Loucy (cell line): ENCODE data around the gene SEMA5A.

ENCODE experiments used
- EZH2phosphoT487 ChIP-seq: fragments of 200-600 bp; IDR thresholded peaks from 2 replicates; pipeline ENCODE4 v1.6.1; 2018; ENCODE audit warnings: antibody characterized with exemption, mild to moderate bottlenecking, moderate library complexity, borderline replicate concordance
- TF ChIP-seq, protein P1 (sequence below): fragments of 200-600 bp; sonication (generic); conservative IDR thresholded peaks from 2 replicates; pipeline ENCODE4 v1.5.1; 2014; ENCODE audit warnings: mild to moderate bottlenecking, antibody characterized with exemption, low read length

DNA sequence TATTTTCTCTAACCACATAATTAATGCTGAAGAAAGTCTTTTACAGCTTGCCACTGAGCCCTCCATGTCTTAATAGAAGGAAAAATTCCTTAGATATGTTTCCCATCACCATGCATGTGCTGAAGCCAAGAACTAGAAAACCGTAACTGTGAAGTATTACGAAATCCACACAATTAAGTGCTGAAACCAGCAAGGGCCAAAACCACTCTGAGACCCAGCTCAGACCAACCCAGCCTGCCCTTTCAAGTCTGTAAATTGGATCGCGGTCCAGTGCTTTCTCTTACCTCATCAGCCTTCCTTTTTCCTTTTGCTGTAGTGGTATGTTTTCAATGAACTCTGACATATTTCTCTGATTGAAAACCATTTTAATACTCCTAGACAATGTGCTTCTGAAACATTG lies 26.3 kb downstream of the SEMA5A start:
- TF ChIP-seq, protein P1, sequence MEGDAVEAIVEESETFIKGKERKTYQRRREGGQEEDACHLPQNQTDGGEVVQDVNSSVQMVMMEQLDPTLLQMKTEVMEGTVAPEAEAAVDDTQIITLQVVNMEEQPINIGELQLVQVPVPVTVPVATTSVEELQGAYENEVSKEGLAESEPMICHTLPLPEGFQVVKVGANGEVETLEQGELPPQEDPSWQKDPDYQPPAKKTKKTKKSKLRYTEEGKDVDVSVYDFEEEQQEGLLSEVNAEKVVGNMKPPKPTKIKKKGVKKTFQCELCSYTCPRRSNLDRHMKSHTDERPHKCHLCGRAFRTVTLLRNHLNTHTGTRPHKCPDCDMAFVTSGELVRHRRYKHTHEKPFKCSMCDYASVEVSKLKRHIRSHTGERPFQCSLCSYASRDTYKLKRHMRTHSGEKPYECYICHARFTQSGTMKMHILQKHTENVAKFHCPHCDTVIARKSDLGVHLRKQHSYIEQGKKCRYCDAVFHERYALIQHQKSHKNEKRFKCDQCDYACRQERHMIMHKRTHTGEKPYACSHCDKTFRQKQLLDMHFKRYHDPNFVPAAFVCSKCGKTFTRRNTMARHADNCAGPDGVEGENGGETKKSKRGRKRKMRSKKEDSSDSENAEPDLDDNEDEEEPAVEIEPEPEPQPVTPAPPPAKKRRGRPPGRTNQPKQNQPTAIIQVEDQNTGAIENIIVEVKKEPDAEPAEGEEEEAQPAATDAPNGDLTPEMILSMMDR: no peak
- TF ChIP-seq EZH2phosphoT487: no peak
